ENCODE results near the gene CENPU.
"Not testable (repeated sequence)": the region's sequence is repeated elsewhere in the genome, so short reads cannot be mapped to it uniquely, and the experiment has no call there.

DNA sequence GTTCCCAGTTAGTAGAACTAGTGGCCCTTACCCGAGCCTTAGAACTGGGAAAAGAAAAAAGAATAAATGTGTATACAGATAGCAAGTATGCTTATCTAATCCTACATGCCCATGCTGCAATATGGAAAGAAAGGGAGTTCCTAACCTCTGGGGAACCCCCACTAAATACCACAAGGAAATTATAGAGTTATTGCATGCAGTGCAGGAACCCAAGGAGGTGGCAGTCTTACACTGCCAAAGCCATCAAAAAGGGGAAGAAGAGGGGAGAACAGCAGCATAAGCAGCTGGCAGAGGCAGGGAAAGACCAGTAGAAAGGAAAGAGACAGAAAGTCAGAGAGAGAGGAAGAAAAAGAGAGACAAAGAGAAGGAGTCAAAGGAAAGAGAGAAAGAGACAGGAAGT is 5.7 kb upstream of the CENPU start:
- not testable (repeated sequence) for TF ChIP-seq CTCF (conservative IDR thresholded peaks at IDR 0.05; ENCODE audit: low read depth in 2 of 2); EZH2phosphoT487 (IDR thresholded peaks at IDR 0.05; ENCODE audit: unreplicated experiment); REST (IDR thresholded peaks at IDR 0.05; ENCODE audit: unreplicated experiment); ZNF114 (CRISPR knock-in tag; IDR thresholded peaks at IDR 0.05)

All from GM23338 (cell line).